ENCODE data around the gene ELMO1. TPM values are rescaled to one million over a fixed set of nuclear protein-coding genes. Genes with fewer than 3 reads are reported as not detected.

ELMO1 gene
- total RNA-seq, 1 donor from 2014 or later = 66.1 TPM

DNA sequence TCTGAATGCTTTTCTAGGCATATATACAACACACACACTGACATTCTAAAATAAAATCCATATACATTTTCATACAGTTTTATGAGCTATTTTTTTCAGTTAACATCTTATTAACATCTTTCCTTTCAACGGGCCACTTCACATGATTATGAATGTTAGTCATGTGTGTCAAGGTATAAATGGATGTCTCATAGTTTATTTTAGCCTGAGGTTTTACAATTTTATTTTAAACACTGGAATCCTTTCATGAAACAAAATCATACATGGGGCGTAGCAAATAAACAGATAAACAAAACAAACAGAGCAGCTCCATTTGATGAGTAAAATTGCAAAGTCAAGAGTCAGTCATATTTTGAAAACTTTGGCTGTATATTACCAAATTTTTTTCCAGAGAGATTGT, 604.3 kb downstream of the ELMO1 start:
- no peak overlapping the region for H3K27ac Mint-ChIP-seq

DNA sequence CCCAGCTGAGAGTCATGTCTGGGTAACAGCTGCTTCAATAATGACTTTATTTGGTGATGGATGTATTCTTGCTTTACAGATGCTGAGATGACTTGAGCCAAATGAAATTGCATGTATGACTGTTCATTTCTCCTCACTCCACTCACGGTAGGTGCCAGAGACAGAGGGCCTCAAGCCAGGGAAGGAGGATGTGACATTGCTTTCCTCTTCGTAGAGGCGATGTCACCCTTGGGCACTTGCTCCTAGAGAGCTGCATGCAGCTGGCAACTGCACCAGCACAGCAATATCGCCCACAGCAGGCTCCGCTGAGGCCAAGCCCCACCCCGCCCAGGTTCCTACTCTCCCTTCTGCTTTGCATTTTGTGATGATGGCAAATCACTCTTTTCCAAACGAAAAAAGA, 607.8 kb downstream of the ELMO1 start:
- no peak overlapping the region for H3K27ac Mint-ChIP-seq
- H3K4me3 Mint-ChIP-seq (ENCODE audit: low read depth) = no peak overlapping the region
- peaks cover 13% of the 10 kb centered on the region for H3K9me3 Mint-ChIP-seq (ENCODE audit: low read depth)
- DNase-seq (ENCODE audit: low spot score, unreplicated experiment) = no peak
- TF ChIP-seq, protein P1, sequence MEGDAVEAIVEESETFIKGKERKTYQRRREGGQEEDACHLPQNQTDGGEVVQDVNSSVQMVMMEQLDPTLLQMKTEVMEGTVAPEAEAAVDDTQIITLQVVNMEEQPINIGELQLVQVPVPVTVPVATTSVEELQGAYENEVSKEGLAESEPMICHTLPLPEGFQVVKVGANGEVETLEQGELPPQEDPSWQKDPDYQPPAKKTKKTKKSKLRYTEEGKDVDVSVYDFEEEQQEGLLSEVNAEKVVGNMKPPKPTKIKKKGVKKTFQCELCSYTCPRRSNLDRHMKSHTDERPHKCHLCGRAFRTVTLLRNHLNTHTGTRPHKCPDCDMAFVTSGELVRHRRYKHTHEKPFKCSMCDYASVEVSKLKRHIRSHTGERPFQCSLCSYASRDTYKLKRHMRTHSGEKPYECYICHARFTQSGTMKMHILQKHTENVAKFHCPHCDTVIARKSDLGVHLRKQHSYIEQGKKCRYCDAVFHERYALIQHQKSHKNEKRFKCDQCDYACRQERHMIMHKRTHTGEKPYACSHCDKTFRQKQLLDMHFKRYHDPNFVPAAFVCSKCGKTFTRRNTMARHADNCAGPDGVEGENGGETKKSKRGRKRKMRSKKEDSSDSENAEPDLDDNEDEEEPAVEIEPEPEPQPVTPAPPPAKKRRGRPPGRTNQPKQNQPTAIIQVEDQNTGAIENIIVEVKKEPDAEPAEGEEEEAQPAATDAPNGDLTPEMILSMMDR (IDR thresholded peaks at IDR 0.05; ENCODE audit: unreplicated experiment) = no peak
- peaks cover 1% of the 10 kb centered on the region for H3K4me1 Mint-ChIP-seq (ENCODE audit: low read depth)
- H3K27me3 Mint-ChIP-seq = no peaks in the 10 kb centered on the region
- peaks cover 11% of the 10 kb centered on the region for H3K36me3 Mint-ChIP-seq (ENCODE audit: insufficient read depth)

More for the DNA sequence above, 604.3 kb downstream of the ELMO1 start:
- Mint-ChIP-seq H3K4me1 (ENCODE audit: low read depth) (no peaks in the 10 kb centered on the region), H3K27me3 (no peaks in the 10 kb centered on the region), H3K4me3 (ENCODE audit: low read depth) (no peak overlapping the region), H3K36me3 (ENCODE audit: insufficient read depth) (peaks cover 23% of the 10 kb centered on the region), H3K9me3 (ENCODE audit: low read depth) (peaks cover 29% of the 10 kb centered on the region)
- DNase-seq (ENCODE audit: low spot score, unreplicated experiment) = no peak
- TF ChIP-seq, protein P1 (IDR thresholded peaks at IDR 0.05; ENCODE audit: unreplicated experiment) = no peak

DNA sequence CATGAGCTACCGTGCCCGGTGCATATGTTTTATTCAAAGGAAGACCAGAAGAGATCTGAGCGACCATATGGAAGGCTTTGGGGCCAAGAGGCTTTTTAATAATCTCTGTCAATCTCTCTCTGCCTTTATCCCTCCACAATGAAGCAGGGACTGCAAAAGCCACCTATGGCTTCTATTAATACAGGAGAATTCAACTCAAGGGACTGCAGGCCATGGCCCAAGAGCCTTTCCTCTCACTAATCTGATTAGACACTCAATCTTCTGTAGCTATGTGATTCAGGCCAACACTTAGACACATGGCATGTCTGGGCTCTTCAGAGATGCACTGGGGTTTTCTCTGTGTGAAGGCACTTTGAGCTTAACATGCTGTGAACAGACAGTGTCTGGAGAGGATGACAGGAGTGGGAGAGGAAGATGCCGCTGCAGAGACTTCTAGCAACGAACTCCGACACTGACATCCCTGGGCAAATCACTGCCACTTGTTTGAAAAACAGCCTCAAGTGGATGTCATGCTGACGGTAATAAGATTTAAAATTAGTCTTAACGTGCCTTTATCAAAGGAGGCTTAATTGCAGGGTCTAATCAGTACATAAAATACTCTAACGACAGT, 609.9 kb downstream of the ELMO1 start:
- Mint-ChIP-seq H3K36me3 (ENCODE audit: insufficient read depth) (peaks cover 8% of the 10 kb centered on the region), H3K27me3 (no peaks in the 10 kb centered on the region), H3K9me3 (ENCODE audit: low read depth) (peaks cover 15% of the 10 kb centered on the region), H3K4me3 (ENCODE audit: low read depth) (no peak overlapping the region), H3K27ac (no peak overlapping the region), H3K4me1 (ENCODE audit: low read depth) (peaks cover 1% of the 10 kb centered on the region)
- TF ChIP-seq, protein P1 (IDR thresholded peaks at IDR 0.05; ENCODE audit: unreplicated experiment) = no peak
- no peak for DNase-seq (ENCODE audit: low spot score, unreplicated experiment)

DNA sequence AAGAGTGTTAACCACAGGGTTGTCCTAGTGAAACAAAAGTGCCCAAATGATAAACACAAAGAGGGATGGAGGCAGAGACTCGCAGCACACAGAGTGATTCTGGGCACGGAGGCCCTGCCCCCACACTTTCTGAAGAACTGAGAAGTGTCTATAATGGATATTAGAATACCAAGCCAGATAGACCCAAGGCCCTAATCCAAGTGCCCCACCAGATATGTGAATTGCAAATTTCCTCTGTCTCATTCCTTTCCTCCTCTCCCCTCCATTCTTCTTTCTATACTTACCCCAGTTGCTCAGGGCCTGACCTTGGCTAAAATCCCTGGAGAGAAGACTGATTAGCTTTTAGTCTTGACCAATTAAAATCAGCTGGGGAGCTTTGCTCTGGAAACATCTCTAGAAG, 617.6 kb downstream of the ELMO1 start:
- Mint-ChIP-seq H3K4me3 (ENCODE audit: low read depth) (no peak overlapping the region), H3K27ac (no peak overlapping the region), H3K27me3 (no peaks in the 10 kb centered on the region), H3K36me3 (ENCODE audit: insufficient read depth) (peaks cover 7% of the 10 kb centered on the region), H3K4me1 (ENCODE audit: low read depth) (no peaks in the 10 kb centered on the region), H3K9me3 (ENCODE audit: low read depth) (peaks cover 18% of the 10 kb centered on the region)
- TF ChIP-seq, protein P1 (IDR thresholded peaks at IDR 0.05; ENCODE audit: unreplicated experiment) = no peak
- DNase-seq (ENCODE audit: low spot score, unreplicated experiment) = no peak

DNA sequence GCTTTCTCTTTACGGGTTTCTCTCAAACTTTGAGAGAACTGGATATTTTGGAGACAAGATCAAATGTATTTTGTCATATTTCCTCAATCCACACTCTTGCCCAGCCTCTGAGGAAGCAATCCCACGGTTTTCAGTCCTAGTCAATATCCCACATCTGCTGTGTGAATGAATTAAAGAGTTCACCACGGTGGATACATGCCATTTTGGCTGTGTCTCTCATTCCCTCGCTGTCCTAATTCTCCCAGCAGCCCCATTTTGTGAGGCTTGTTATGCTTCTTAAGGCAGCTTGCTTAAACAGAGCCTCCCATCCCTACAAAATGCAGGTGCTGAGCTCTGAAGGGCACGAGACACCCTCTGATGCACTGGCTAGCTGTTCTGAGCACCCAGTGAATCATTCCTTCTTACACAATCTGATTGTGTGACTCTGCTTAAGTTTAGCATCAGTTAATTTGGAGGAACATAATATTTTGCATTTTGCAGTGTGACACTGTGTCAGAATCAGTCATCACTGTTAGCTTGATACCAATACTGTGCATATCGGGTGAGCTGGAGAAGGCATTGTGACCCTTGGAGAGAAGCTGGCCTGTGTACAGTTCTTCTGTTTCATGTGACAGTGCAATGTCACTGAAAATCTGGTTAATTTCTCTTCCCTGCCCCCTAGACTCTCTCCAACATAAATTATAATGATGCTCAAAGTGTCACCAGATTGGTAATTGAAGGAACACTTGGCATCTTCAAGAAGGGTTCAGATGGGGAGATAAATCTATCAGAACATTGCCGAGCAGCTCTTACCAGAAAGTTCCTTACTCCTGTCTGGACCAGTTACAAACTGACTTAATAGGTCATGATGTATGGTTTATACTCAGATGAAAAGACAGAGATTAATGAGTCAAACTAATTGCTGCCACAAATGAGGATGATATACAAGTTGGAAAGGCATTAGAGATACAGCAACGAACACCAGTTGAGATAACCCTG, 620.6 kb downstream of the ELMO1 start:
- no peak for DNase-seq (ENCODE audit: low spot score, unreplicated experiment)
- Mint-ChIP-seq H3K27ac (no peak overlapping the region), H3K36me3 (ENCODE audit: insufficient read depth) (peaks cover 4% of the 10 kb centered on the region), H3K4me1 (ENCODE audit: low read depth) (no peaks in the 10 kb centered on the region), H3K4me3 (ENCODE audit: low read depth) (no peak overlapping the region), H3K27me3 (no peaks in the 10 kb centered on the region), H3K9me3 (ENCODE audit: low read depth) (peaks cover 11% of the 10 kb centered on the region)
- TF ChIP-seq, protein P1 (IDR thresholded peaks at IDR 0.05; ENCODE audit: unreplicated experiment) = no peak
